Activated naive CD8-positive, alpha-beta T cell treated with anti-CD3 and anti-CD28 coated beads, Interleukin-2, amount 50 U/mL, for 24 hours (primary cell): ENCODE measurements around the gene CAMK2B.

Source experiments
- ATAC-seq: fragments of 150-1000 bp; cut with Tn5 transposase; one replicate; pipeline ENCODE4 v1.10.0; 2021
- DNase-seq: peaks from one replicate; pipeline ENCODE4 v3.0.0; 2021
- H3K27ac Mint-ChIP-seq: one replicate; pipeline ENCODE4 v1.8.0; 2021; ENCODE audit warnings: mild to moderate bottlenecking, mixed read lengths
- H3K27me3 Mint-ChIP-seq: one replicate; pipeline ENCODE4 v1.8.0; 2021; ENCODE audit warnings: mixed read lengths
- H3K36me3 Mint-ChIP-seq: one replicate; pipeline ENCODE4 v1.8.0; 2021; ENCODE audit warnings: low read depth, mixed read lengths
- H3K4me1 Mint-ChIP-seq: one replicate; pipeline ENCODE4 v1.8.0; 2021; ENCODE audit warnings: mixed read lengths
- H3K4me3 Mint-ChIP-seq: one replicate; pipeline ENCODE4 v1.8.0; 2021; ENCODE audit warnings: mild to moderate bottlenecking, moderate library complexity, mixed read lengths
- H3K9me3 Mint-ChIP-seq: one replicate; pipeline ENCODE4 v1.8.0; 2021; ENCODE audit warnings: mixed read lengths

CAMK2B gene

GRCh38 chr7:44308596-44309270 is 16.7 kb downstream of the CAMK2B start:
- no peaks in the 10 kb centered on the region for H3K9me3 Mint-ChIP-seq
- H3K36me3 Mint-ChIP-seq, result no peaks in the 10 kb centered on the region
- ATAC-seq (no peak), DNase-seq (no peak)
- peaks cover 14% of the 10 kb centered on the region for H3K27me3 Mint-ChIP-seq
- no peak overlapping the region for H3K27ac Mint-ChIP-seq
- H3K4me3 Mint-ChIP-seq, result no peak overlapping the region
- H3K4me1 Mint-ChIP-seq, result peaks cover 6% of the 10 kb centered on the region

- no peaks in the 10 kb centered on the region for H3K9me3 Mint-ChIP-seq
- no peak overlapping the region for H3K27ac Mint-ChIP-seq
- no peak overlapping the region for H3K4me3 Mint-ChIP-seq
Measured at GRCh38 chr7:44307905-44308595, 17.3 kb downstream of the CAMK2B start.

GRCh38 chr7:44307301-44307900 is 18.0 kb downstream of the CAMK2B start:
- H3K4me3 Mint-ChIP-seq, result no peak overlapping the region
- no peak overlapping the region for H3K27ac Mint-ChIP-seq
- H3K9me3 Mint-ChIP-seq, result no peaks in the 10 kb centered on the region
- peaks cover 14% of the 10 kb centered on the region for H3K27me3 Mint-ChIP-seq
- no peaks in the 10 kb centered on the region for H3K36me3 Mint-ChIP-seq
- DNase-seq (peak; percentile 30), ATAC-seq (peak; percentile 33)
- peaks cover 6% of the 10 kb centered on the region for H3K4me1 Mint-ChIP-seq

More at GRCh38 chr7:44307905-44308595, 17.3 kb downstream of the CAMK2B start:
- peaks cover 6% of the 10 kb centered on the region for H3K4me1 Mint-ChIP-seq
- no peaks in the 10 kb centered on the region for H3K36me3 Mint-ChIP-seq
- peaks cover 14% of the 10 kb centered on the region for H3K27me3 Mint-ChIP-seq
- no peak for ATAC-seq
- DNase-seq, result no peak

GRCh38 chr7:44306606-44307005 is 18.8 kb downstream of the CAMK2B start:
- DNase-seq (no peak), ATAC-seq (no peak)
- Mint-ChIP-seq H3K4me3 (no peak overlapping the region), H3K27ac (no peak overlapping the region), H3K27me3 (peaks cover 11% of the 10 kb centered on the region), H3K9me3 (no peaks in the 10 kb centered on the region), H3K4me1 (peaks cover 6% of the 10 kb centered on the region), H3K36me3 (no peaks in the 10 kb centered on the region)

GRCh38 chr7:44305564-44306507 is 19.6 kb downstream of the CAMK2B start:
- no peak overlapping the region for H3K4me3 Mint-ChIP-seq
- DNase-seq (no peak), ATAC-seq (no peak)
- H3K4me1 Mint-ChIP-seq, result peaks cover 6% of the 10 kb centered on the region
- no peaks in the 10 kb centered on the region for H3K36me3 Mint-ChIP-seq
- no peak overlapping the region for H3K27ac Mint-ChIP-seq
- H3K27me3 Mint-ChIP-seq, result peaks cover 11% of the 10 kb centered on the region
- no peaks in the 10 kb centered on the region for H3K9me3 Mint-ChIP-seq

GRCh38 chr7:44294325-44295069 is 30.9 kb downstream of the CAMK2B start:
- no peaks in the 10 kb centered on the region for H3K36me3 Mint-ChIP-seq
- DNase-seq, result no peak

GRCh38 chr7:44293561-44294324 is 31.7 kb downstream of the CAMK2B start:
- Mint-ChIP-seq H3K27ac (no peak overlapping the region), H3K36me3 (no peaks in the 10 kb centered on the region), H3K4me1 (no peaks in the 10 kb centered on the region), H3K27me3 (peaks cover 46% of the 10 kb centered on the region), H3K9me3 (no peaks in the 10 kb centered on the region), H3K4me3 (no peak overlapping the region)
- ATAC-seq (no peak), DNase-seq (no peak)

More at GRCh38 chr7:44294325-44295069, 30.9 kb downstream of the CAMK2B start:
- Mint-ChIP-seq H3K27me3 (peaks cover 48% of the 10 kb centered on the region), H3K4me1 (no peaks in the 10 kb centered on the region), H3K9me3 (no peaks in the 10 kb centered on the region), H3K27ac (no peak overlapping the region), H3K4me3 (no peak overlapping the region)
- ATAC-seq, result no peak

GRCh38 chr7:44292876-44293560 is 32.4 kb downstream of the CAMK2B start:
- Mint-ChIP-seq H3K36me3 (no peaks in the 10 kb centered on the region), H3K4me1 (no peaks in the 10 kb centered on the region), H3K27ac (no peak overlapping the region), H3K9me3 (no peaks in the 10 kb centered on the region), H3K27me3 (peaks cover 40% of the 10 kb centered on the region), H3K4me3 (no peak overlapping the region)
- no peak for DNase-seq
- no peak for ATAC-seq

GRCh38 chr7:44292420-44292817 is 33.0 kb downstream of the CAMK2B start:
- no peaks in the 10 kb centered on the region for H3K4me1 Mint-ChIP-seq
- no peak overlapping the region for H3K4me3 Mint-ChIP-seq
- H3K27me3 Mint-ChIP-seq, result peaks cover 36% of the 10 kb centered on the region
- H3K36me3 Mint-ChIP-seq, result no peaks in the 10 kb centered on the region
- H3K9me3 Mint-ChIP-seq, result no peaks in the 10 kb centered on the region
- H3K27ac Mint-ChIP-seq, result no peak overlapping the region
- no peak for ATAC-seq
- DNase-seq, result no peak

- Mint-ChIP-seq H3K27ac (no peak overlapping the region), H3K27me3 (peaks cover 31% of the 10 kb centered on the region)
Measured at GRCh38 chr7:44291733-44292419, 33.5 kb downstream of the CAMK2B start.

GRCh38 chr7:44291066-44291732 is 34.2 kb downstream of the CAMK2B start:
- DNase-seq, result no peak
- ATAC-seq, result no peak

More at GRCh38 chr7:44291733-44292419, 33.5 kb downstream of the CAMK2B start:
- DNase-seq (no peak), ATAC-seq (no peak)
- no peaks in the 10 kb centered on the region for H3K9me3 Mint-ChIP-seq
- no peaks in the 10 kb centered on the region for H3K36me3 Mint-ChIP-seq
- no peaks in the 10 kb centered on the region for H3K4me1 Mint-ChIP-seq
- no peak overlapping the region for H3K4me3 Mint-ChIP-seq

GRCh38 chr7:44290252-44290620 is 35.2 kb downstream of the CAMK2B start:
- H3K4me1 Mint-ChIP-seq, result no peaks in the 10 kb centered on the region
- no peak overlapping the region for H3K4me3 Mint-ChIP-seq
- H3K36me3 Mint-ChIP-seq, result no peaks in the 10 kb centered on the region
- no peak for ATAC-seq
- no peak for DNase-seq
- H3K27me3 Mint-ChIP-seq, result peaks cover 22% of the 10 kb centered on the region
- H3K9me3 Mint-ChIP-seq, result no peaks in the 10 kb centered on the region
- H3K27ac Mint-ChIP-seq, result no peak overlapping the region

More at GRCh38 chr7:44291066-44291732, 34.2 kb downstream of the CAMK2B start:
- H3K4me3 Mint-ChIP-seq, result no peak overlapping the region
- H3K4me1 Mint-ChIP-seq, result no peaks in the 10 kb centered on the region
- H3K36me3 Mint-ChIP-seq, result no peaks in the 10 kb centered on the region
- peaks cover 28% of the 10 kb centered on the region for H3K27me3 Mint-ChIP-seq
- H3K9me3 Mint-ChIP-seq, result no peaks in the 10 kb centered on the region
- H3K27ac Mint-ChIP-seq, result no peak overlapping the region
